Measurements from ENCODE around the gene SH3RF2. TPM values are rescaled to one million over a fixed set of nuclear protein-coding genes. Genes with fewer than 3 reads are reported as not detected.

SH3RF2 gene
- total RNA-seq, 3 donors from 2014 or later, result 6.6 to 9.5 (median 9.4) TPM

DNA sequence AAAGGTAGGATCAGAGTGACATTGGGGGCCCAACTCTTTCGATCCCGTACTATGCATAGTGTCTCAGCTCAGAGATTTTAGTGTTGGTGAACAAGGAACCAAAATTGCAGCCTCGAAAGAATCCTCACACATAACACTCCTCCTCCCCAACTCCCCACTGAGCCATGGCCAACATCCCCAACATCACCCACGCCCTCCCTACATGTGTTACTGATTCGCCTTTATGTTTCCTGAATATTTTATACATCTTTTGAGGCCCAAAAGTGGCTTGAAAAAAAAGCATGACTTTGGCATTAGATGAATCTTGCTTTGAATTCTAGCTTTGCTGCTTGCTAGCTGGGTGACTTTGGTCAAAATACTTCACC is 123.8 kb downstream of the SH3RF2 start:
- DNase-seq (ENCODE audit: low spot score in 2 of 2), result no peak
- Histone ChIP-seq H3K9me3 (no peaks in the 10 kb centered on the region), H3K4me3 (no peak overlapping the region), H3K27ac (no peak overlapping the region), H3K27me3 (no peaks in the 10 kb centered on the region), H3K4me1 (no peaks in the 10 kb centered on the region), H3K36me3 (no peaks in the 10 kb centered on the region)
- intact Hi-C loops (cut with DNase I; ENCODE audit: low total_unique reads), result no loop called here
- TF ChIP-seq, protein P1, sequence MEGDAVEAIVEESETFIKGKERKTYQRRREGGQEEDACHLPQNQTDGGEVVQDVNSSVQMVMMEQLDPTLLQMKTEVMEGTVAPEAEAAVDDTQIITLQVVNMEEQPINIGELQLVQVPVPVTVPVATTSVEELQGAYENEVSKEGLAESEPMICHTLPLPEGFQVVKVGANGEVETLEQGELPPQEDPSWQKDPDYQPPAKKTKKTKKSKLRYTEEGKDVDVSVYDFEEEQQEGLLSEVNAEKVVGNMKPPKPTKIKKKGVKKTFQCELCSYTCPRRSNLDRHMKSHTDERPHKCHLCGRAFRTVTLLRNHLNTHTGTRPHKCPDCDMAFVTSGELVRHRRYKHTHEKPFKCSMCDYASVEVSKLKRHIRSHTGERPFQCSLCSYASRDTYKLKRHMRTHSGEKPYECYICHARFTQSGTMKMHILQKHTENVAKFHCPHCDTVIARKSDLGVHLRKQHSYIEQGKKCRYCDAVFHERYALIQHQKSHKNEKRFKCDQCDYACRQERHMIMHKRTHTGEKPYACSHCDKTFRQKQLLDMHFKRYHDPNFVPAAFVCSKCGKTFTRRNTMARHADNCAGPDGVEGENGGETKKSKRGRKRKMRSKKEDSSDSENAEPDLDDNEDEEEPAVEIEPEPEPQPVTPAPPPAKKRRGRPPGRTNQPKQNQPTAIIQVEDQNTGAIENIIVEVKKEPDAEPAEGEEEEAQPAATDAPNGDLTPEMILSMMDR (IDR thresholded peaks at IDR 0.05), result no peak
- no peak for TF ChIP-seq POLR2AphosphoS5 (IDR thresholded peaks at IDR 0.05)
- TF ChIP-seq POLR2A (IDR thresholded peaks at IDR 0.05), result no peak

- Histone ChIP-seq H3K9me3 (no peaks in the 10 kb centered on the region), H3K27me3 (no peaks in the 10 kb centered on the region), H3K27ac (no peak overlapping the region), H3K4me1 (no peaks in the 10 kb centered on the region), H3K36me3 (no peaks in the 10 kb centered on the region), H3K4me3 (no peak overlapping the region)
- intact Hi-C loops (cut with DNase I; ENCODE audit: low total_unique reads), result loop anchor here (5.0 kb wide), 1 partner anchor 1455 kb away; no protein-coding TSS in a partner anchor
- DNase-seq (ENCODE audit: low spot score in 2 of 2), result no peak
- TF ChIP-seq, protein P1 (IDR thresholded peaks at IDR 0.05), result no peak
Measured at GRCh38 chr5:146066968-146067367, 130.6 kb downstream of the SH3RF2 start.

DNA sequence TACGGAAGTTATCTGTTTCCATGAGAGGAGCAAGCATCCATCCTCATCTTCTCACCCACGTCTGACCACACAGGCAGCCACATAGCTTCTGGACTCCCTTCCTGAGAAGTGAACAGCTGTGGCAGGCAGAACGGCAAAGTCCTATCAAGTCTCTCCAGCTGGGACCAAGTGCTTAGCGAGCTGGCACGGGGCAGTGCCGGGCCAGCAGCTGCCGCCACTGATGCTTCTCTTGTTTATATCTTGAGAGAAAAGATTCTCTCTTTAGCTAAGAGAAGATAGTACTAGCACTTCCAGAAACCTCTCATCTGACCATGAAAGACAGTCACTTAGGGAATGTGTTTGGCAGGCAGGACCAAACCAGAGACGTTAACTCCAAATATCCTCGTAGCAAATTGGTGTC is 131.8 kb downstream of the SH3RF2 start:
- Histone ChIP-seq H3K27ac (no peak overlapping the region), H3K4me3 (no peak overlapping the region), H3K4me1 (no peaks in the 10 kb centered on the region), H3K9me3 (no peaks in the 10 kb centered on the region), H3K27me3 (no peaks in the 10 kb centered on the region), H3K36me3 (no peaks in the 10 kb centered on the region)
- DNase-seq (ENCODE audit: low spot score in 2 of 2), result no peak
- TF ChIP-seq, protein P1 (IDR thresholded peaks at IDR 0.05), result no peak
- intact Hi-C loops (cut with DNase I; ENCODE audit: low total_unique reads), result loop anchor here (5.0 kb wide), 1 partner anchor 1454 kb away; no protein-coding TSS in a partner anchor

GRCh38 chr5:146068977-146069779 is 132.8 kb downstream of the SH3RF2 start:
- Histone ChIP-seq H3K9me3 (no peaks in the 10 kb centered on the region), H3K27me3 (no peaks in the 10 kb centered on the region), H3K4me1 (no peaks in the 10 kb centered on the region), H3K27ac (no peak overlapping the region), H3K4me3 (no peak overlapping the region), H3K36me3 (no peaks in the 10 kb centered on the region)
- TF ChIP-seq, protein P1 (IDR thresholded peaks at IDR 0.05), result no peak
- no peak for TF ChIP-seq POLR2AphosphoS5 (IDR thresholded peaks at IDR 0.05)
- TF ChIP-seq POLR2A (IDR thresholded peaks at IDR 0.05), result no peak
- intact Hi-C loops (cut with DNase I; ENCODE audit: low total_unique reads), result loop anchor here (5.0 kb wide), 1 partner anchor 1453 kb away; no protein-coding TSS in a partner anchor
- no peak for DNase-seq (ENCODE audit: low spot score in 2 of 2)

DNA sequence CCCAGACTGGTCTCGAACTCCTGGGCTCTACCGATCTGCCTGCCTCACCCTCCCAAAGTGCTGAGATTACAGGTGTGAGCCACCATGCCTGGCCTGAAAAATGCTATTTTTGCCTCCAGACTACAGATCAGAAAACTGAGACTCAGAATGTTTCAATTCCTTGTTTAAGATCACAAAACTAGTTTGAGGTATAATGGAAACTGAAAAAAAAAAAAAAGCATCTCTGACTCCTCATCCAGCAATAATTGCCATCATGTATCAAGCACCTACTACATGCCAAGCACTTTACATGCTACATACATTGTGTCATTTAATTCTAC is 133.4 kb downstream of the SH3RF2 start:
- H3K4me1 ChIP-seq, result no peaks in the 10 kb centered on the region
- H3K9me3 ChIP-seq, result no peaks in the 10 kb centered on the region
- H3K27me3 ChIP-seq, result no peaks in the 10 kb centered on the region
- no peak for DNase-seq (ENCODE audit: low spot score in 2 of 2)
- no peak overlapping the region for H3K4me3 ChIP-seq
- TF ChIP-seq POLR2AphosphoS5 (IDR thresholded peaks at IDR 0.05) (no peak), POLR2A (IDR thresholded peaks at IDR 0.05) (no peak)
- TF ChIP-seq, protein P1 (IDR thresholded peaks at IDR 0.05), result no peak
- intact Hi-C loops (cut with DNase I; ENCODE audit: low total_unique reads), result loop anchor here (5.0 kb wide), 1 partner anchor 1453 kb away; no protein-coding TSS in a partner anchor
- H3K27ac ChIP-seq, result no peak overlapping the region
- no peaks in the 10 kb centered on the region for H3K36me3 ChIP-seq
